Panc1 (cell line): ENCODE data around the gene TTC3.

Experiments used
- REST ChIP-seq, 2 experiments: IDR thresholded peaks; 2 replicates each; pipeline ENCODE4 v1.6.1; 2011 to 2012; ENCODE audit warnings: low read depth in 2 of 2, control low read depth in 1 of 2, low read length in 1 of 2, mild to moderate bottlenecking in 1 of 2, moderate library complexity in 1 of 2; ENCODE audit not compliant: insufficient read depth in 1 of 2
- TF ChIP-seq, protein P1 (sequence below): fragments of 450-650 bp; IDR thresholded peaks from 2 replicates; pipeline ENCODE4 v1.5.1; 2017; ENCODE audit warnings: mild to moderate bottlenecking

DNA sequence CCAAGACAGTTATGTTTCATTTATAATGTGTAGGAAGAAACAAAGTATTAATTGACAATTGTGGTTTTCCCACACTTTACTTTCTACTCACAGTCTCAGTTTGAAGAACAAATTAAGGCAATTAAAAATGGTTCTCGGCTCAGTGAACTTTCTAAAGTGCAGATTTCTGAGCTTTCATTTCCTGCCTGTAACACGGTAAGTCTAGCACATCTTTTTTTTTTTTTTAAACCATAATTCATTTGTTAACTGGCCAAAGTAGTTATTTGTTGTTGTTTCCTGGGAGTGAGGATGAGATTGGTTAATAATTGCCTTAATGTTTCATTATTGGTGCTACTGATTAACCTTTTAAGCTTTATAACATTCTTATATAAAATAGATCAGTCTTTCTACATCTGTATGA lies 119.0 kb downstream of the TTC3 start:
- TF ChIP-seq REST (IDR thresholded peaks at IDR 0.05; ENCODE audit: insufficient read depth in 1 of 2, low read depth in 2 of 2, low read length in 1 of 2), result no peak
- TF ChIP-seq, protein P1, sequence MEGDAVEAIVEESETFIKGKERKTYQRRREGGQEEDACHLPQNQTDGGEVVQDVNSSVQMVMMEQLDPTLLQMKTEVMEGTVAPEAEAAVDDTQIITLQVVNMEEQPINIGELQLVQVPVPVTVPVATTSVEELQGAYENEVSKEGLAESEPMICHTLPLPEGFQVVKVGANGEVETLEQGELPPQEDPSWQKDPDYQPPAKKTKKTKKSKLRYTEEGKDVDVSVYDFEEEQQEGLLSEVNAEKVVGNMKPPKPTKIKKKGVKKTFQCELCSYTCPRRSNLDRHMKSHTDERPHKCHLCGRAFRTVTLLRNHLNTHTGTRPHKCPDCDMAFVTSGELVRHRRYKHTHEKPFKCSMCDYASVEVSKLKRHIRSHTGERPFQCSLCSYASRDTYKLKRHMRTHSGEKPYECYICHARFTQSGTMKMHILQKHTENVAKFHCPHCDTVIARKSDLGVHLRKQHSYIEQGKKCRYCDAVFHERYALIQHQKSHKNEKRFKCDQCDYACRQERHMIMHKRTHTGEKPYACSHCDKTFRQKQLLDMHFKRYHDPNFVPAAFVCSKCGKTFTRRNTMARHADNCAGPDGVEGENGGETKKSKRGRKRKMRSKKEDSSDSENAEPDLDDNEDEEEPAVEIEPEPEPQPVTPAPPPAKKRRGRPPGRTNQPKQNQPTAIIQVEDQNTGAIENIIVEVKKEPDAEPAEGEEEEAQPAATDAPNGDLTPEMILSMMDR, result no peak
